ENCODE results near the gene KCNQ1. TPM values are rescaled to one million over a fixed set of nuclear protein-coding genes. Genes with fewer than 3 reads are reported as not detected.

Gene KCNQ1
- total RNA-seq, 4 donors from 2014 or later, result 0.81 to 2.2 (median 1.6) TPM

- H3K4me3 ChIP-seq (ENCODE audit: low read depth, poor library complexity, severe bottlenecking), result no peak overlapping the region
- TF ChIP-seq POLR2A (IDR thresholded peaks at IDR 0.05), result no peak
- no peak for TF ChIP-seq CTCF (IDR thresholded peaks at IDR 0.05)
- intact Hi-C loops (cut with DNase I; ENCODE audit: low total_unique reads), result no loop called here
- 81 to 83% methylated on average over 17 to 18 of the region's 18 CpGs for WGBS, 2 donors
- DNase-seq (ENCODE audit: low spot score in 2 of 2), result no peak
Observed at GRCh38 chr11:2810411-2811205, 365.8 kb downstream of the KCNQ1 start.

- TF ChIP-seq CTCF (IDR thresholded peaks at IDR 0.05) (no peak), POLR2A (IDR thresholded peaks at IDR 0.05) (no peak)
- intact Hi-C loops (cut with DNase I; ENCODE audit: low total_unique reads), result no loop called here
- DNase-seq (ENCODE audit: low spot score in 2 of 2), result no peak
- WGBS, 2 donors, result 75 to 77% methylated on average over 24 to 34 of the region's 34 CpGs
- H3K4me3 ChIP-seq (ENCODE audit: low read depth, poor library complexity, severe bottlenecking), result no peak overlapping the region
Observed at GRCh38 chr11:2811206-2812091, 366.6 kb downstream of the KCNQ1 start.

GRCh38 chr11:2812371-2812991 is 367.7 kb downstream of the KCNQ1 start:
- DNase-seq (ENCODE audit: low spot score in 2 of 2), result no peak

GRCh38 chr11:2813141-2813908 is 368.5 kb downstream of the KCNQ1 start:
- no peak for DNase-seq (ENCODE audit: low spot score in 2 of 2)
- TF ChIP-seq POLR2A (IDR thresholded peaks at IDR 0.05), result no peak
- TF ChIP-seq CTCF (IDR thresholded peaks at IDR 0.05), result no peak
- intact Hi-C loops (cut with DNase I; ENCODE audit: low total_unique reads), result no loop called here
- 61 to 71% methylated on average over 14 of the region's 14 CpGs for WGBS, 2 donors
- no peak overlapping the region for H3K4me3 ChIP-seq (ENCODE audit: low read depth, poor library complexity, severe bottlenecking)

More at GRCh38 chr11:2812371-2812991, 367.7 kb downstream of the KCNQ1 start:
- no peak overlapping the region for H3K4me3 ChIP-seq (ENCODE audit: low read depth, poor library complexity, severe bottlenecking)
- WGBS, 2 donors, result 16 to 19% methylated on average over 15 to 17 of the region's 17 CpGs
- intact Hi-C loops (cut with DNase I; ENCODE audit: low total_unique reads), result no loop called here
- no peak for TF ChIP-seq CTCF (IDR thresholded peaks at IDR 0.05)
- no peak for TF ChIP-seq POLR2A (IDR thresholded peaks at IDR 0.05)

- intact Hi-C loops (cut with DNase I; ENCODE audit: low total_unique reads), result no loop called here
- no peak overlapping the region for H3K4me3 ChIP-seq (ENCODE audit: low read depth, poor library complexity, severe bottlenecking)
- WGBS, 2 donors, result 95 to 100% methylated on average over 1 of the region's 1 CpG
- TF ChIP-seq CTCF (IDR thresholded peaks at IDR 0.05), result no peak
- DNase-seq (ENCODE audit: low spot score in 2 of 2), result no peak
Observed at GRCh38 chr11:2813968-2814367, 369.2 kb downstream of the KCNQ1 start.

Measured in lower leg skin (tissue), 4 donors.